ENCODE results near the gene CDC20B. TPM values are rescaled to one million over a fixed set of nuclear protein-coding genes. Genes with fewer than 3 reads are reported as not detected.

CDC20B gene
- total RNA-seq, 1 donor from 2014 or later = not detected

DNA sequence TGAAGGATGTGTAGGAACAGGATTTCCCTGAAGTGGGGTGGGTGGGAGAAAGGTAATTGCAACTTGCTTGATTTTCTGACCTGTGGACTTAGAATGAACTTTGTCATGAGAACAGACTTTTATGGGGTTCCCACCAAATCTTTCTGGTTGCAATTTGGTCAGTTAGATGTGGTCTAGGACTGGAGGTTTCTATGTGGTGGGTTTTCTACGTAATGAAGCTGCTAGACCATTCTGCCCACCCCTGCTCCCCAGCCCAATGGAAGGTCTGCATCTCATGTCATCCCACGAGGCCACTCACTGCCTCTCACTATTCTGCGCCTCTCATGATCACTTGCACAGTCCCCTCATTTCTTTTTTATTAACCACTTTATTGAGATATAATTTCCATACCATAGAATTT lies 108.5 kb downstream of the CDC20B start:
- DNase-seq = no peak
- intact Hi-C loops (cut with DNase I) = no loop called here
- no peak for ATAC-seq (ENCODE audit: poor library complexity)

DNA sequence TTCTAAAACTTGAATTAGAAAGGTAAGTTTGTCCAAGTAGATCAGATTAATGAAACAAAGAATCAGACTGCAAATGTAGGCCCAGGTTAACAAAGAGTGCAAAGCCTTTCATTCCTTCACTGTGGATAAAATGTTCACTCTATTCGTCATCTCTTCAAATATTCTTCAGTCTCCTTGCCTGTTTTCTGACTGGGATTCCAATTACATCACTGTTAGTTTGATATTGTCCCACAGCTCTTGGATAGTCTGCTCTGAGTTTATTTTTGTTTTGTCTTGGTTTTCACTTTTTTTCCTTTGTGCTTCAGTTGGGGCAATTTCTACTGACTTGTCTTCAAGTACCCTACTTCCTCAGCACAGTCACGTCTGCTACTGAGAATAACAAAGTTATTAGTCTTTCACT lies 109.1 kb downstream of the CDC20B start:
- DNase-seq (no peak), ATAC-seq (ENCODE audit: poor library complexity) (no peak)
- intact Hi-C loops (cut with DNase I) = no loop called here

GRCh38 chr5:55063220-55063863 lies 109.6 kb downstream of the CDC20B start:
- intact Hi-C loops (cut with DNase I) = no loop called here
- no peak for ATAC-seq (ENCODE audit: poor library complexity)
- no peak for DNase-seq

Small RNAs within 50 kb of the gene (microRNA-seq; reads per million reads assigned to microRNA genes)
- gene MIR449A (2.6 reads per million), gene MIR449B (not detected), gene MIR449C (not detected)

Other genes starting within 250 kb of the CDC20B start
- not detected for gene ESM1, start 187.6 kb downstream of the CDC20B start, total RNA-seq
- gene GZMK, start 148.9 kb downstream of the CDC20B start, total RNA-seq = 0.65 TPM
- 1.0 TPM for gene GZMA, start 70.5 kb downstream of the CDC20B start, total RNA-seq
- gene GPX8, start 13.0 kb downstream of the CDC20B start, total RNA-seq = 6.8 TPM
- gene MCIDAS, start 54.1 kb upstream of the CDC20B start, total RNA-seq = not detected
- not detected for gene CCNO, start 60.4 kb upstream of the CDC20B start, total RNA-seq
- 18.6 TPM for gene DHX29, start 134.5 kb upstream of the CDC20B start, total RNA-seq
- gene MTREX, start 134.8 kb upstream of the CDC20B start, total RNA-seq = 65.6 TPM

All from Right ventricle myocardium superior (tissue), 1 donor.